ENCODE data around the gene GMDS. TPM values are rescaled to one million over a fixed set of nuclear protein-coding genes. Genes with fewer than 3 reads are reported as not detected.
"Not testable (repeated sequence)": the region's sequence is repeated elsewhere in the genome, so short reads cannot be mapped to it uniquely, and the experiment has no call there.

GMDS gene
- total and polyA plus RNA-seq, 2 of the 13 experiments (the other 11 are each of a cell fraction or from before 2014, with no cell fraction given), result 64.4 to 112 TPM

DNA sequence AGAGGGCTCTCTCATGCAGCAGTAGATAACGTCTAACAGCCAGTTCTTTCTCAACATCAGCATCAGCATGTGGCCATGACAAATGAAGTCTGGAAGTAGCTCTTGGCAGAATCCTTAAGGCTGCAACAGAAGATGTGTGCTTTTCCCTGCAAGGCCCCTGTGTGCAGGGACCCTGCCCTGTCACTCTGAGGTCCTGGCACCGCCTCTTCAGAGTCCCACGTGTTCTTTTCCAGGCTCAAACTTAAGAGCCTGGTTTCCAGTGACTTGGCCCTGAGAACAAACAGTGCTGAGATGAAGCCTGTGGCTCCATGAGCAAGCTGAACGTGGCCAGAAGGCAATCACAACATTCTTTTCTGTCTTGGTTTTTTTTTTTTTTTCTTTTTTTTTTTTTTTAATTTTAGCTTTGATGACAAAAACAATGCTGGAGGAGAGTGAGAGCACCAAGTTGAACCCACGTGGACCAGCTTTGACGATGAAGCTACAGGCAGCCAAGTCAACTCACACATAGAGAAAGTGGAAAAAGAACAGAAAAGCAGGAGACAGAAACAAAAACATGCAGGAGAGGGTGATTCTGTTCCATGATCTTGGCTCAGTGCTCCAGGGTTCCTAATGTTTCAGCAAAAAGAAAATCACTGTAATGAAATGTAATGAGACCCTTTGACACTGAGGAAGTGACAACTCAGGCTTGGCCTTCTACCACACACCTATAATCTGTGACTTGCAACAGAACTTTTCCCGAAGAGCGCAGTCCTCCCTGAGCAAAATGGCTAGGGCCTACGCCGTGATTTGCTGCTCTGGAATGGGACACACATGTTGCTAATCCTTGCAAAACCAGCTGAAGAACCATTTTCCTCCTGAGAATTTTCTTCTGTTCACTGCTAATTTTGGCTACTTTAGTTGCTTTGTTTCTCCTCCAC lies 549.6 kb downstream of the GMDS start (continued):
- TF ChIP-seq, protein P1, sequence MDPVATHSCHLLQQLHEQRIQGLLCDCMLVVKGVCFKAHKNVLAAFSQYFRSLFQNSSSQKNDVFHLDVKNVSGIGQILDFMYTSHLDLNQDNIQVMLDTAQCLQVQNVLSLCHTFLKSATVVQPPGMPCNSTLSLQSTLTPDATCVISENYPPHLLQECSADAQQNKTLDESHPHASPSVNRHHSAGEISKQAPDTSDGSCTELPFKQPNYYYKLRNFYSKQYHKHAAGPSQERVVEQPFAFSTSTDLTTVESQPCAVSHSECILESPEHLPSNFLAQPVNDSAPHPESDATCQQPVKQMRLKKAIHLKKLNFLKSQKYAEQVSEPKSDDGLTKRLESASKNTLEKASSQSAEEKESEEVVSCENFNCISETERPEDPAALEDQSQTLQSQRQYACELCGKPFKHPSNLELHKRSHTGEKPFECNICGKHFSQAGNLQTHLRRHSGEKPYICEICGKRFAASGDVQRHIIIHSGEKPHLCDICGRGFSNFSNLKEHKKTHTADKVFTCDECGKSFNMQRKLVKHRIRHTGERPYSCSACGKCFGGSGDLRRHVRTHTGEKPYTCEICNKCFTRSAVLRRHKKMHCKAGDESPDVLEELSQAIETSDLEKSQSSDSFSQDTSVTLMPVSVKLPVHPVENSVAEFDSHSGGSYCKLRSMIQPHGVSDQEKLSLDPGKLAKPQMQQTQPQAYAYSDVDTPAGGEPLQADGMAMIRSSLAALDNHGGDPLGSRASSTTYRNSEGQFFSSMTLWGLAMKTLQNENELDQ (CRISPR knock-in tag; IDR thresholded peaks at IDR 0.05; ENCODE audit: borderline replicate concordance), result no peak
- no peak for TF ChIP-seq XBP1 (CRISPR knock-in tag; IDR thresholded peaks at IDR 0.05)
- no peak for TF ChIP-seq ZBTB1 (CRISPR knock-in tag; IDR thresholded peaks at IDR 0.05; ENCODE audit: borderline replicate concordance)
- no peak for TF ChIP-seq STAT5B (CRISPR knock-in tag; IDR thresholded peaks at IDR 0.05)
- no peak for TF ChIP-seq ADNP (CRISPR knock-in tag; IDR thresholded peaks at IDR 0.05)
- TF ChIP-seq ZNF501 (CRISPR knock-in tag; IDR thresholded peaks at IDR 0.05), result no peak
- TF ChIP-seq, protein P2, sequence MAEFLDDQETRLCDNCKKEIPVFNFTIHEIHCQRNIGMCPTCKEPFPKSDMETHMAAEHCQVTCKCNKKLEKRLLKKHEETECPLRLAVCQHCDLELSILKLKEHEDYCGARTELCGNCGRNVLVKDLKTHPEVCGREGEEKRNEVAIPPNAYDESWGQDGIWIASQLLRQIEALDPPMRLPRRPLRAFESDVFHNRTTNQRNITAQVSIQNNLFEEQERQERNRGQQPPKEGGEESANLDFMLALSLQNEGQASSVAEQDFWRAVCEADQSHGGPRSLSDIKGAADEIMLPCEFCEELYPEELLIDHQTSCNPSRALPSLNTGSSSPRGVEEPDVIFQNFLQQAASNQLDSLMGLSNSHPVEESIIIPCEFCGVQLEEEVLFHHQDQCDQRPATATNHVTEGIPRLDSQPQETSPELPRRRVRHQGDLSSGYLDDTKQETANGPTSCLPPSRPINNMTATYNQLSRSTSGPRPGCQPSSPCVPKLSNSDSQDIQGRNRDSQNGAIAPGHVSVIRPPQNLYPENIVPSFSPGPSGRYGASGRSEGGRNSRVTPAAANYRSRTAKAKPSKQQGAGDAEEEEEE (CRISPR knock-in tag; IDR thresholded peaks at IDR 0.05; ENCODE audit: borderline replicate concordance), result no peak
- no peak for TF ChIP-seq ZSCAN25 (CRISPR knock-in tag; IDR thresholded peaks at IDR 0.05)

DNA sequence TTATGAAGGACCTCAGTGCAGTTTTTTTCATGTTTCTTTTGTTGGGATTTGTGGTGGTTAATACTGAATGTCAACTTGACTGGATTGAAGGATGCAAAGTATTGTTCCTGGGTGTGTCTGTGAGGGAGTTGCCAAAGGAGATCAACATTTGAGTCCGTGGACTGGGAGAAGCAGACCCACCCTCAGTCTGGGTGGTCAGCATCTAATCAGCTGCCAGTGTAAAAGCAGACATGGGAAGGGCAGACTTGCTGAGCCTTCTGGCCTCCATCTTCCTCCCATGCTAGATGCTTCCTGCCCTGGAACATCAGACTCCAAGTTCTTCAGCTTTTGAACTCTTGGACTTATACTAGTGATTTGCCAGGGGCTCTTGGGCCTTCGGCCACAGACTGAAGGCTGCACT lies 553.6 kb downstream of the GMDS start:
- H3K9ac ChIP-seq (ENCODE audit: insufficient read depth, low read depth, low read length); H3K9me3 ChIP-seq (ENCODE audit: low read length); H2AFZ ChIP-seq (ENCODE audit: low read length); intact Hi-C loops (cut with micrococcal nuclease; ENCODE audit: unreplicated experiment); H3K79me2 ChIP-seq (ENCODE audit: insufficient read depth, low read length); POLR2A ChIA-PET; H4K20me1 ChIP-seq (ENCODE audit: insufficient read depth, low read length); FAIRE-seq; H3K27ac ChIP-seq (ENCODE audit: extremely low read length, insufficient read depth, low read length); DNase-seq (ENCODE audit: low spot score); BruUV-seq (replicated peaks); H3K4me2 ChIP-seq (ENCODE audit: low read depth, low read length); H3K4me1 ChIP-seq (ENCODE audit: insufficient read depth, low read length); in situ Hi-C loops (cut with HindIII; ENCODE audit: extremely low pct_ligation_motif_present, low pct_unique_long_range_greater_than_20kb); CTCF ChIA-PET (ENCODE audit: low intra/inter-chr PET ratio, low total read pairs); H3K27me3 ChIP-seq (ENCODE audit: control insufficient read depth in 1 of 2, insufficient read depth in 2 of 2, low read length in 2 of 2); ATAC-seq; H3K4me3 ChIP-seq (replicated peaks in 1 of 3; ENCODE audit: insufficient read depth in 1 of 3, low read depth in 2 of 3, low read length in 3 of 3): not testable (repeated sequence)
- H3K36me3 ChIP-seq (replicated peaks in 1 of 2; ENCODE audit: control insufficient read depth in 1 of 2, insufficient read depth in 2 of 2, low read length in 2 of 2), result peaks cover 3 to 40% of the 10 kb centered on the region in 2 experiments
- 96% methylated on average over 2 of the region's 2 CpGs for WGBS (ENCODE audit: low lambda C conversion rate)

DNA sequence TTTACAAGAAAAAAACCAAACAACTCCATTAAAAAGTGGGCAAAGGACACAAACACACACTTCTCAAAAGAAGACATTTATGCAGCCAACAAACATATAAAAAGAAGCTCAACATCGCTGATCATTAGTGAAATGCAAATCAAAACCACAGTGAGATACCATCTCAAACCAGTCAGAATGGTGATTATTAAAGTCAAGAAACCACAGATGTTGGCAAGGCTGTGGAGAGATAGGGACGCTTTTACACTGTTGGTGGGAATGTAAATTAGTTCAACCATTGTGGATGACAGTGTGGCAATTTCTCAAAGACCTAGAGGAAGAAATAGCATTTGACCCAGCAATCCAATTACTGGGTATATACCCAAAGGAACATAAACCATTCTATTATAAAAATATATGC lies 554.7 kb downstream of the GMDS start:
- WGBS (ENCODE audit: low lambda C conversion rate), result 95% methylated on average over 2 of the region's 2 CpGs
- H3K27ac ChIP-seq (ENCODE audit: extremely low read length, insufficient read depth, low read length); FAIRE-seq; intact Hi-C loops (cut with micrococcal nuclease; ENCODE audit: unreplicated experiment); H3K79me2 ChIP-seq (ENCODE audit: insufficient read depth, low read length); H3K4me1 ChIP-seq (ENCODE audit: insufficient read depth, low read length); H3K9me3 ChIP-seq (ENCODE audit: low read length); CTCF ChIA-PET (ENCODE audit: low intra/inter-chr PET ratio, low total read pairs); DNase-seq (ENCODE audit: low spot score); H3K27me3 ChIP-seq (ENCODE audit: control insufficient read depth in 1 of 2, insufficient read depth in 2 of 2, low read length in 2 of 2); H3K4me3 ChIP-seq (replicated peaks in 1 of 3; ENCODE audit: insufficient read depth in 1 of 3, low read depth in 2 of 3, low read length in 3 of 3); H4K20me1 ChIP-seq (ENCODE audit: insufficient read depth, low read length); POLR2A ChIA-PET; ATAC-seq; in situ Hi-C loops (cut with HindIII; ENCODE audit: extremely low pct_ligation_motif_present, low pct_unique_long_range_greater_than_20kb); H2AFZ ChIP-seq (ENCODE audit: low read length); H3K9ac ChIP-seq (ENCODE audit: insufficient read depth, low read depth, low read length); H3K4me2 ChIP-seq (ENCODE audit: low read depth, low read length); BruUV-seq (replicated peaks): not testable (repeated sequence)
- peaks cover 3 to 31% of the 10 kb centered on the region in 2 experiments; a peak in 4 of 5 replicates for H3K36me3 ChIP-seq (replicated peaks in 1 of 2; ENCODE audit: control insufficient read depth in 1 of 2, insufficient read depth in 2 of 2, low read length in 2 of 2)
